Thoracic aorta (tissue), 2 donors: Measurements from ENCODE around the gene LRIT1. TPM values are rescaled to one million over a fixed set of nuclear protein-coding genes. Genes with fewer than 3 reads are reported as not detected.

ENCODE experiments used
- ATAC-seq: fragments of 150-250 bp; one replicate; pipeline ENCODE4 v1.8.0; 2017; ENCODE audit warnings: low read depth; ENCODE audit not compliant: insufficient number of reproducible peaks, low FRiP score
- DNase-seq: peaks from one replicate; pipeline ENCODE4 v3.0.0-alpha.2; 2020; ENCODE audit warnings: low spot score
- H3K27ac ChIP-seq, 2 donors: fragments of 200-600 bp; sonication (generic); 1 replicate in 1 of 2; 2 replicates in 1 of 2; pipeline ENCODE4 v1.5.1; 2016; ENCODE audit warnings: mild to moderate bottlenecking in 2 of 2, moderate library complexity in 2 of 2
- H3K27me3 ChIP-seq: fragments of 200-600 bp; sonication (generic); replicated peaks from 2 replicates; pipeline ENCODE4 v1.6.0; 2016; ENCODE audit warnings: mild to moderate bottlenecking; ENCODE audit not compliant: insufficient read depth
- H3K36me3 ChIP-seq: fragments of 200-600 bp; sonication (generic); one replicate; pipeline ENCODE4 v1.5.1; 2016
- H3K4me1 ChIP-seq, 2 donors: fragments of 200-600 bp; sonication (generic); 1 replicate in 1 of 2; 2 replicates in 1 of 2; pipeline versions ENCODE4 v1.5.1 to v1.6.0; 2016; ENCODE audit warnings: low read depth in 2 of 2, mild to moderate bottlenecking in 1 of 2; ENCODE audit not compliant: control insufficient read depth in 1 of 2
- H3K4me3 ChIP-seq: fragments of 200-600 bp; sonication (generic); 2 replicates; pipeline ENCODE4 v1.5.1; 2016; ENCODE audit warnings: mild to moderate bottlenecking
- H3K9me3 ChIP-seq: fragments of 200-600 bp; sonication (generic); 2 replicates; pipeline ENCODE4 v1.5.1; 2016
- total RNA-seq, 2 donors: library from RNA; depleted of rRNA; stranded (reverse); fragments of >200 nt; gene quantifications; one replicate each; pipeline versions ENCODE4 v1.1.0 to v1.2.3, GENCODE V29; 2016
- TF ChIP-seq, protein P1 (sequence below): fragments of 200-600 bp; sonication (generic); IDR thresholded peaks from one replicate; pipeline ENCODE4 v1.5.1; 2019; ENCODE audit warnings: antibody characterized with exemption

LRIT1 gene
- total RNA-seq, 2 donors from 2014 or later: not detected

DNA sequence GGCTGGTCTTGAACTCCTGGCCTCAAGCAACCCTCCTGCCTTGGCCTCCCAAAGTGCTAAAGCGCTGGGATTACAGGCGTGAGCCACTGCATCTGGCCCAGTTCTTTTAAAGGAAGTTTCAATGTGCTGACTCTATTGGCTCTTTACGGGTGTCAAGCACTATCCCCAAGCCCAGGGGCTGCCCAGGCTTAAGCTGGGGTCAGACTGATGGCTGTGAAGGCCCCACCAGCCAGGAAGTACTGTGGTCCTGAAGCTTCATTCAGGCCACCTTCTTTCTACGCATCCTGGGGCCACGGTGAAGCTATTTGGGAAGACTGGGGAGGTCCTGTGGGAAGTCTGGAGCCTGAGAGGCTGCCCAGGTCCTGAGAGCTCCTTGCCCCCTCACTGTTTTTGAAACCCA lies 59.7 kb downstream of the LRIT1 start:
- TF ChIP-seq, protein P1, sequence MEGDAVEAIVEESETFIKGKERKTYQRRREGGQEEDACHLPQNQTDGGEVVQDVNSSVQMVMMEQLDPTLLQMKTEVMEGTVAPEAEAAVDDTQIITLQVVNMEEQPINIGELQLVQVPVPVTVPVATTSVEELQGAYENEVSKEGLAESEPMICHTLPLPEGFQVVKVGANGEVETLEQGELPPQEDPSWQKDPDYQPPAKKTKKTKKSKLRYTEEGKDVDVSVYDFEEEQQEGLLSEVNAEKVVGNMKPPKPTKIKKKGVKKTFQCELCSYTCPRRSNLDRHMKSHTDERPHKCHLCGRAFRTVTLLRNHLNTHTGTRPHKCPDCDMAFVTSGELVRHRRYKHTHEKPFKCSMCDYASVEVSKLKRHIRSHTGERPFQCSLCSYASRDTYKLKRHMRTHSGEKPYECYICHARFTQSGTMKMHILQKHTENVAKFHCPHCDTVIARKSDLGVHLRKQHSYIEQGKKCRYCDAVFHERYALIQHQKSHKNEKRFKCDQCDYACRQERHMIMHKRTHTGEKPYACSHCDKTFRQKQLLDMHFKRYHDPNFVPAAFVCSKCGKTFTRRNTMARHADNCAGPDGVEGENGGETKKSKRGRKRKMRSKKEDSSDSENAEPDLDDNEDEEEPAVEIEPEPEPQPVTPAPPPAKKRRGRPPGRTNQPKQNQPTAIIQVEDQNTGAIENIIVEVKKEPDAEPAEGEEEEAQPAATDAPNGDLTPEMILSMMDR: no peak
- DNase-seq (no peak), ATAC-seq (no peak)
- no peaks in the 10 kb centered on the region for H3K4me1 ChIP-seq
- H3K36me3 ChIP-seq: no peaks in the 10 kb centered on the region
- H3K4me3 ChIP-seq: no peak overlapping the region
- H3K27me3 ChIP-seq: no peaks in the 10 kb centered on the region
- H3K27ac ChIP-seq: no peak overlapping the region
- no peaks in the 10 kb centered on the region for H3K9me3 ChIP-seq

Other genes with a start within 250 kb of the LRIT1 start
- gene GHITM, start 102.0 kb downstream of the LRIT1 start, total RNA-seq: 100 to 1,000 TPM; 114 to 116 TPM
- gene GPR15LG, start 67.7 kb downstream of the LRIT1 start, total RNA-seq: not detected
- under 1 TPM in 1 of 2 donors, not detected in 1; 0.14 TPM for gene CDHR1, start 47.0 kb downstream of the LRIT1 start, total RNA-seq
- gene LRIT2, start 16.0 kb downstream of the LRIT1 start, total RNA-seq: not detected
- not detected for gene RGR, start 3.5 kb upstream of the LRIT1 start, total RNA-seq
- gene CCSER2, start 87.0 kb upstream of the LRIT1 start, total RNA-seq: 10 to 100 TPM; 39.0 to 60.6 TPM